Upper lobe of right lung (tissue), 1 donor: ENCODE results near the gene ZNF772. TPM values are rescaled to one million over a fixed set of nuclear protein-coding genes. Genes with fewer than 3 reads are reported as not detected.

Experiments
- ATAC-seq: fragments of 200-7000 bp; cut with Tn5 transposase; one replicate; pipeline ENCODE4 v1.9.1; 2020; ENCODE audit warnings: mild to moderate bottlenecking, moderate library complexity
- DNase-seq: peaks from one replicate; pipeline ENCODE4 v3.0.0-alpha.2; 2020
- H3K27ac ChIP-seq: fragments of 200-600 bp; one replicate; pipeline ENCODE4 v1.8.0; 2022
- H3K27me3 ChIP-seq: fragments of 200-600 bp; one replicate; pipeline ENCODE4 v1.8.0; 2022; ENCODE audit warnings: mild to moderate bottlenecking
- H3K36me3 ChIP-seq: fragments of 200-600 bp; one replicate; pipeline ENCODE4 v1.8.0; 2022
- H3K4me1 ChIP-seq: fragments of 200-600 bp; one replicate; pipeline ENCODE4 v1.8.0; 2022
- H3K4me3 ChIP-seq: fragments of 200-600 bp; one replicate; pipeline ENCODE4 v1.8.0; 2022; ENCODE audit warnings: mild to moderate bottlenecking
- H3K9me3 ChIP-seq: fragments of 200-600 bp; one replicate; pipeline ENCODE4 v1.8.0; 2022
- CTCF ChIP-seq: fragments of 200-600 bp; IDR thresholded peaks from one replicate; pipeline ENCODE4 v1.8.0; 2022; ENCODE audit warnings: antibody characterized with exemption
- intact Hi-C: fragments of 100-400 bp; cut with DNase I; formaldehyde crosslinking; loops from one replicate; pipeline ENCODE4 v1.11.0; 2022
- total RNA-seq: library from RNA; stranded (reverse); fragmentation: NEBNext Ultra II Directional; extraction: Animal tissue kit (Norgen Biotek cat#: 25700); gene quantifications from one replicate; pipeline ENCODE4 v1.2.1, GENCODE V29; 2021
- donor health status: DM: no; HTN: yes; CAD: no; lungs with severe emphysema.

The ZNF772 gene
- total RNA-seq, 1 donor from 2014 or later: 6.6 TPM

- H3K4me3 ChIP-seq: no peak overlapping the region
- peaks cover 18% of the 10 kb centered on the region for H3K9me3 ChIP-seq
- H3K4me1 ChIP-seq: no peaks in the 10 kb centered on the region
- DNase-seq: no peak
- H3K27me3 ChIP-seq: no peaks in the 10 kb centered on the region
- H3K36me3 ChIP-seq: peaks cover 25% of the 10 kb centered on the region
- intact Hi-C loops: no loop called here
- ATAC-seq: no peak
- H3K27ac ChIP-seq: no peak overlapping the region
- TF ChIP-seq CTCF: no peak
Observed at GRCh38 chr19:57419439-57419838, 57.9 kb downstream of the ZNF772 start.

Other genes with a start within 250 kb of the ZNF772 start
- gene AURKC, start 246.5 kb downstream of the ZNF772 start, total RNA-seq: 0.87 TPM
- 14.6 TPM for gene ZNF805, start 236.9 kb downstream of the ZNF772 start, total RNA-seq
- 54.5 TPM for gene ZNF460, start 197.1 kb downstream of the ZNF772 start, total RNA-seq
- 7.9 TPM for gene ZNF543, start 157.1 kb downstream of the ZNF772 start, total RNA-seq
- gene ZNF304, start 126.3 kb downstream of the ZNF772 start, total RNA-seq: 9.3 TPM
- 7.0 TPM for gene TRAPPC2B, start 114.0 kb downstream of the ZNF772 start, total RNA-seq
- gene ZNF547, start 114.0 kb downstream of the ZNF772 start, total RNA-seq: 3.3 TPM
- 18.6 TPM for gene ZNF548, start 87.7 kb downstream of the ZNF772 start, total RNA-seq
- gene ZNF17, start 66.4 kb downstream of the ZNF772 start, total RNA-seq: 12.5 TPM
- 7.5 TPM for gene ZNF749, start 42.2 kb downstream of the ZNF772 start, total RNA-seq
- 0.75 TPM for gene VN1R1, start 20.4 kb downstream of the ZNF772 start, total RNA-seq
- 9.6 TPM for gene ZNF419, start 10.2 kb upstream of the ZNF772 start, total RNA-seq
- 7.1 TPM for gene ZNF773, start 22.4 kb upstream of the ZNF772 start, total RNA-seq
- gene ZNF549, start 49.8 kb upstream of the ZNF772 start, total RNA-seq: 6.4 TPM
- 6.3 TPM for gene ZNF550, start 82.3 kb upstream of the ZNF772 start, total RNA-seq
- gene ZNF416, start 101.3 kb upstream of the ZNF772 start, total RNA-seq: 5.6 TPM
- 2.9 TPM for gene ZIK1, start 106.6 kb upstream of the ZNF772 start, total RNA-seq
- gene ZNF530, start 122.3 kb upstream of the ZNF772 start, total RNA-seq: 2.9 TPM
- gene ZNF134, start 136.7 kb upstream of the ZNF772 start, total RNA-seq: 18.9 TPM
- gene ZNF211, start 155.6 kb upstream of the ZNF772 start, total RNA-seq: 13.3 TPM
- gene ZSCAN4, start 191.4 kb upstream of the ZNF772 start, total RNA-seq: not detected
- gene ZNF551, start 204.4 kb upstream of the ZNF772 start, total RNA-seq: 5.5 TPM
- 4.5 TPM for gene ZNF154, start 231.6 kb upstream of the ZNF772 start, total RNA-seq